ENCODE data around the gene FIGNL2. TPM values are rescaled to one million over a fixed set of nuclear protein-coding genes. Genes with fewer than 3 reads are reported as not detected.

Gene FIGNL2
- total and polyA plus RNA-seq, 4 donors: 0.06 to 0.70 (median 0.33) TPM

DNA sequence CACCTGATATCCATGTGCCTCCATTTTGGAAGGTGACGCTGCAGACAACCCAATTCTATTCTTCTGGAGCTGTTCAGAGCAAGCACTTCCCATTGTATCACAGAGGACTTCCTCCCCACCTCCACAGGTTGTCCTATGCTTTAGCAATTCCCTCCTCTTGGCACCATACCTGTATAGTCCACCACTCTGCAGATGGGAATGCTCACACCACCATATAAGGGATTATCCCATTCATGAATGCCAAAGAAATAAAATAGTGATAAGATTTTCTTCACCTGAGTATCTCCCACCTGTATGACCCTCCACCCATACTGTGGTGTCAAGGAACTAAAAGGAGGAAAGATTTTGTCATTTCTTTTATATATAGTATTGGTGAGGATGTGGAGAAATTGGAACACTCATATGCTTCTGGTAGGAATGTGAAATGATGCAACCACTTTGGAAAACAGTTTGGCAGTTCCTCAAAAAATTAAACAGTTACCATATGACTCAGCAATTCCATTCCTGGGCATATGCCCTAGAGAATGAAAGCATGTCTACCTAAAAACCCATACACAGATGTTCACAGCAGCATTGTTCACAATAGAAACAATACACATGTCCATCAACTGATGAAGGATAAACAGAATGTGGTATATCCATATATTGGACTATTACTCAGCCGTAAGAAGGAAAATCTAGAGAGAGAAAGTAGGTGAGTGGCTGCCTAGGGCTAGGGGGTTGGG is 75.2 kb downstream of the FIGNL2 start:
- 95% methylated on average over 2 of the region's 2 CpGs for WGBS
- peaks cover 0 to 8% (median 5%) of the 10 kb centered on the region in 4 donors for H3K36me3 ChIP-seq (ENCODE audit: control insufficient read depth in 4 of 4, insufficient read depth in 3 of 4, low read depth in 1 of 4, low read length in 3 of 4)
- no peak overlapping the region for H3K9ac ChIP-seq (ENCODE audit: low read depth in 1 of 2, low read length in 2 of 2)
- H3K27ac ChIP-seq (ENCODE audit: low read depth in 1 of 2, low read length in 2 of 2): peak overlapping the region in 1 of 2 donors; percentile 25
- TF ChIP-seq, protein P1, sequence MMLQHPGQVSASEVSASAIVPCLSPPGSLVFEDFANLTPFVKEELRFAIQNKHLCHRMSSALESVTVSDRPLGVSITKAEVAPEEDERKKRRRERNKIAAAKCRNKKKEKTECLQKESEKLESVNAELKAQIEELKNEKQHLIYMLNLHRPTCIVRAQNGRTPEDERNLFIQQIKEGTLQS (IDR thresholded peaks at IDR 0.05): peak; percentile 94
- no peak for TF ChIP-seq RAD21 (IDR thresholded peaks at IDR 0.05)
- TF ChIP-seq JUND (IDR thresholded peaks at IDR 0.05): peak; percentile 96 to 99
- peak; percentile 54 to 67 for TF ChIP-seq HNF4A (conservative IDR thresholded peaks at IDR 0.05)
- TF ChIP-seq GABPA (IDR thresholded peaks at IDR 0.05 in 1 of 2, conservative IDR thresholded peaks at IDR 0.05 in 1 of 2): no peak
- TF ChIP-seq TAF1 (conservative IDR thresholded peaks at IDR 0.05): no peak
- peak in 1 of 2 donors; percentile 62 for TF ChIP-seq RXRA (IDR thresholded peaks at IDR 0.05)
- peak; percentile 6 for TF ChIP-seq SP1 (IDR thresholded peaks at IDR 0.05)
- TF ChIP-seq NR2F2 (IDR thresholded peaks at IDR 0.05): no peak
- TF ChIP-seq, protein P2, sequence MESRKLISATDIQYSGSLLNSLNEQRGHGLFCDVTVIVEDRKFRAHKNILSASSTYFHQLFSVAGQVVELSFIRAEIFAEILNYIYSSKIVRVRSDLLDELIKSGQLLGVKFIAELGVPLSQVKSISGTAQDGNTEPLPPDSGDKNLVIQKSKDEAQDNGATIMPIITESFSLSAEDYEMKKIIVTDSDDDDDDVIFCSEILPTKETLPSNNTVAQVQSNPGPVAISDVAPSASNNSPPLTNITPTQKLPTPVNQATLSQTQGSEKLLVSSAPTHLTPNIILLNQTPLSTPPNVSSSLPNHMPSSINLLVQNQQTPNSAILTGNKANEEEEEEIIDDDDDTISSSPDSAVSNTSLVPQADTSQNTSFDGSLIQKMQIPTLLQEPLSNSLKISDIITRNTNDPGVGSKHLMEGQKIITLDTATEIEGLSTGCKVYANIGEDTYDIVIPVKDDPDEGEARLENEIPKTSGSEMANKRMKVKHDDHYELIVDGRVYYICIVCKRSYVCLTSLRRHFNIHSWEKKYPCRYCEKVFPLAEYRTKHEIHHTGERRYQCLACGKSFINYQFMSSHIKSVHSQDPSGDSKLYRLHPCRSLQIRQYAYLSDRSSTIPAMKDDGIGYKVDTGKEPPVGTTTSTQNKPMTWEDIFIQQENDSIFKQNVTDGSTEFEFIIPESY (IDR thresholded peaks at IDR 0.05): peak; percentile 29
- no peak for TF ChIP-seq HNF4G (IDR thresholded peaks at IDR 0.05)
- TF ChIP-seq, protein P3, sequence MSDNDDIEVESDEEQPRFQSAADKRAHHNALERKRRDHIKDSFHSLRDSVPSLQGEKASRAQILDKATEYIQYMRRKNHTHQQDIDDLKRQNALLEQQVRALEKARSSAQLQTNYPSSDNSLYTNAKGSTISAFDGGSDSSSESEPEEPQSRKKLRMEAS (IDR thresholded peaks at IDR 0.05): peak; percentile 77
- no peak for TF ChIP-seq FOXA1 (IDR thresholded peaks at IDR 0.05)
- TF ChIP-seq YY1 (IDR thresholded peaks at IDR 0.05): peak; percentile 82
- TF ChIP-seq FOXA2 (IDR thresholded peaks at IDR 0.05): peak; percentile 30
- TF ChIP-seq EGR1 (IDR thresholded peaks at IDR 0.05; ENCODE audit: low read depth in 2 of 2): peak in 1 of 2 donors; percentile 92
- TF ChIP-seq, protein P4, sequence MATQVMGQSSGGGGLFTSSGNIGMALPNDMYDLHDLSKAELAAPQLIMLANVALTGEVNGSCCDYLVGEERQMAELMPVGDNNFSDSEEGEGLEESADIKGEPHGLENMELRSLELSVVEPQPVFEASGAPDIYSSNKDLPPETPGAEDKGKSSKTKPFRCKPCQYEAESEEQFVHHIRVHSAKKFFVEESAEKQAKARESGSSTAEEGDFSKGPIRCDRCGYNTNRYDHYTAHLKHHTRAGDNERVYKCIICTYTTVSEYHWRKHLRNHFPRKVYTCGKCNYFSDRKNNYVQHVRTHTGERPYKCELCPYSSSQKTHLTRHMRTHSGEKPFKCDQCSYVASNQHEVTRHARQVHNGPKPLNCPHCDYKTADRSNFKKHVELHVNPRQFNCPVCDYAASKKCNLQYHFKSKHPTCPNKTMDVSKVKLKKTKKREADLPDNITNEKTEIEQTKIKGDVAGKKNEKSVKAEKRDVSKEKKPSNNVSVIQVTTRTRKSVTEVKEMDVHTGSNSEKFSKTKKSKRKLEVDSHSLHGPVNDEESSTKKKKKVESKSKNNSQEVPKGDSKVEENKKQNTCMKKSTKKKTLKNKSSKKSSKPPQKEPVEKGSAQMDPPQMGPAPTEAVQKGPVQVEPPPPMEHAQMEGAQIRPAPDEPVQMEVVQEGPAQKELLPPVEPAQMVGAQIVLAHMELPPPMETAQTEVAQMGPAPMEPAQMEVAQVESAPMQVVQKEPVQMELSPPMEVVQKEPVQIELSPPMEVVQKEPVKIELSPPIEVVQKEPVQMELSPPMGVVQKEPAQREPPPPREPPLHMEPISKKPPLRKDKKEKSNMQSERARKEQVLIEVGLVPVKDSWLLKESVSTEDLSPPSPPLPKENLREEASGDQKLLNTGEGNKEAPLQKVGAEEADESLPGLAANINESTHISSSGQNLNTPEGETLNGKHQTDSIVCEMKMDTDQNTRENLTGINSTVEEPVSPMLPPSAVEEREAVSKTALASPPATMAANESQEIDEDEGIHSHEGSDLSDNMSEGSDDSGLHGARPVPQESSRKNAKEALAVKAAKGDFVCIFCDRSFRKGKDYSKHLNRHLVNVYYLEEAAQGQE (IDR thresholded peaks at IDR 0.05): peak; percentile 44
- TF ChIP-seq, protein P5, sequence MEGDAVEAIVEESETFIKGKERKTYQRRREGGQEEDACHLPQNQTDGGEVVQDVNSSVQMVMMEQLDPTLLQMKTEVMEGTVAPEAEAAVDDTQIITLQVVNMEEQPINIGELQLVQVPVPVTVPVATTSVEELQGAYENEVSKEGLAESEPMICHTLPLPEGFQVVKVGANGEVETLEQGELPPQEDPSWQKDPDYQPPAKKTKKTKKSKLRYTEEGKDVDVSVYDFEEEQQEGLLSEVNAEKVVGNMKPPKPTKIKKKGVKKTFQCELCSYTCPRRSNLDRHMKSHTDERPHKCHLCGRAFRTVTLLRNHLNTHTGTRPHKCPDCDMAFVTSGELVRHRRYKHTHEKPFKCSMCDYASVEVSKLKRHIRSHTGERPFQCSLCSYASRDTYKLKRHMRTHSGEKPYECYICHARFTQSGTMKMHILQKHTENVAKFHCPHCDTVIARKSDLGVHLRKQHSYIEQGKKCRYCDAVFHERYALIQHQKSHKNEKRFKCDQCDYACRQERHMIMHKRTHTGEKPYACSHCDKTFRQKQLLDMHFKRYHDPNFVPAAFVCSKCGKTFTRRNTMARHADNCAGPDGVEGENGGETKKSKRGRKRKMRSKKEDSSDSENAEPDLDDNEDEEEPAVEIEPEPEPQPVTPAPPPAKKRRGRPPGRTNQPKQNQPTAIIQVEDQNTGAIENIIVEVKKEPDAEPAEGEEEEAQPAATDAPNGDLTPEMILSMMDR (IDR thresholded peaks at IDR 0.05; ENCODE audit: low read depth, low read length, missing input control): no peak
- no peaks in the 10 kb centered on the region for H3K27me3 ChIP-seq (ENCODE audit: control insufficient read depth in 4 of 4, insufficient read depth in 4 of 4, low read length in 3 of 4)
- H3K4me1 ChIP-seq (ENCODE audit: control insufficient read depth in 4 of 4, insufficient read depth in 4 of 4, low read length in 3 of 4): peaks cover 5 to 12% (median 7%) of the 10 kb centered on the region in 4 donors
- no peak overlapping the region for H3K4me3 ChIP-seq (ENCODE audit: low read depth in 1 of 3, low read length in 3 of 3)
- H3K9me3 ChIP-seq (ENCODE audit: control insufficient read depth in 4 of 4, low read length in 3 of 4): no peaks in the 10 kb centered on the region
- DNase-seq (ENCODE audit: low spot score): no peak
